SIG-M5 (cell line): ENCODE measurements around the gene MUC5AC.
"Not testable (repeated sequence)": the region's sequence is repeated elsewhere in the genome, so short reads cannot be mapped to it uniquely, and the experiment has no call there.

Source experiments
- DNase-seq: peaks from one replicate; lab custom pipeline; 2025; lab: John Stamatoyannopoulos, UW

MUC5AC gene

DNA sequence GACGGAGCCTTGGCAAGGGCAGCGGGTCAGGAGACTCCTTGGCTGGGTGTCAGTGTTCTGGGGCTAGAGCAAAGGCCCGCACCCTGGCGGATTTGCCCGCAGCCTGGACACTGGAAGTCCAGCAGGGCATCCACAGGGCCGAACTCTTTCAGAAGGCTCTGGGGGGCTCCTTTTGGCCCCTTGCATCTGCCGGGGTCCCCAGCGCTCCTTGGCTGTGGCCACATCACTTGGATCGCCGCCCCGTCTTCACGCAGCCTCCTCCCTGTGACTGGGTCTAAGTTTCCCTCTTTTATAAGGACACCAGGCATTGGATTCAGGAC lies 20.0 kb downstream of the MUC5AC start:
- no peak for DNase-seq

DNA sequence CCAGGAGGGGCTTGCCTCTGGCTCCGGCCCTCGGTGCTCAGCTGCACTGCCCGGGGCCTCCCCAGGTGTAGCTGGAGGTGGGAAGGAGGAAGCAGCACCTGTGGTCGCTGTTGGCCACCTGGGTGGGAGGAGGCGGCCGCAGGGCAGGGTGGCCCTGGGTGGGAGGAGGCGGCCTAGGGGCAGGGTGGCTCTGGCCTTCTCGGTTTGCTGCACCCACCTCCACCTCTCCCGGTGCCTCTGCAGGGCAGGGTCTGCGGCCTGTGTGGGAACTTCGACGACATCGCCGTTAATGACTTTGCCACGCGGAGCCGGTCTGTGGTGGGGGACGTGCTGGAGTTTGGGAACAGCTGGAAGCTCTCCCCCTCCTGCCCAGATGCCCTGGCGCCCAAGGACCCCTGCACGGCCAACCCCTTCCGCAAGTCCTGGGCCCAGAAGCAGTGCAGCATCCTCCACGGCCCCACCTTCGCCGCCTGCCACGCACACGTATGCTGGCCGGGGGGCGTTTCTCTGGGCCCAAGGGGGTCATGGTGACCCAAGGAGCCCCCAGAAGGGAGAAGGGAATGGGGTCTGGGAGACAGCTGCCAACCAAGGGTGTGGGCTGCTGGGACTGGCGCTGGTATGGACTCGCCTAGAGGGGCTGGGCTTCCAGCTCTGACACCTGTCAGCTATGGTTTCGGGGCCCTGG lies 20.6 kb downstream of the MUC5AC start:
- no peak for DNase-seq

DNA sequence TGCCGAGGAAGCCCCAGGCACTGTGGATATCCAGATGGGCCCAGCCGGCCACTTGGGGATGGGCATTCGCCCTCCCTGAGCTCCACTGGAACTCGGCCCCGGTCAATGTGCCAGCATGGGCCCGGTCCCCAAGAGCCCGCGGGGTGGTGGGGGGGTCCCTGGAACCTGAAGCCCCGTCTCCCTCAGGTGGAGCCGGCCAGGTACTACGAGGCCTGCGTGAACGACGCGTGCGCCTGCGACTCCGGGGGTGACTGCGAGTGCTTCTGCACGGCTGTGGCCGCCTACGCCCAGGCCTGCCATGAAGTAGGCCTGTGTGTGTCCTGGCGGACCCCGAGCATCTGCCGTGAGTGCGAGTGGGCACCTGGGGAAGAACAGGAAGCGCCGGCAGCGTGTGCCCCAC lies 21.2 kb downstream of the MUC5AC start:
- no peak for DNase-seq

DNA sequence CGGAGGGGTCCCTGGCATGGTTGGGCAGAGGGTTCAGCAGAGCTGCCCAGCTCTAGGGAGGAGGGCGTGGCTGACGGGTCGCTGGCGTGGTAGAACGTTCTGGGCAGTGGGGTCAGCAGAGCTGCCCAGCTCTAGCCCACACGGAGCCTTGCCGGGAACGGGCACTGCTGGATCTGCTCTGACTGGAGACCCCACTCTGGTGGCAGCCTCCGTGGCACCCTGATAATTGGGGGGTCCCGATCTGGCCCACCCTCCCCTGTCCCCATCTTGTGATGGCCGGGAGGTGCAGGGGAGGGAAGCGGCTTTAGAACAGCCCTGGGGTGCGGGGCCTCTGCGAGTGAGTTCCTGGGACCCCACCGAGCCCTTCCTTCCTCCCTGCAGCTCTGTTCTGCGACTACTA lies 21.9 kb downstream of the MUC5AC start:
- DNase-seq, result no peak

DNA sequence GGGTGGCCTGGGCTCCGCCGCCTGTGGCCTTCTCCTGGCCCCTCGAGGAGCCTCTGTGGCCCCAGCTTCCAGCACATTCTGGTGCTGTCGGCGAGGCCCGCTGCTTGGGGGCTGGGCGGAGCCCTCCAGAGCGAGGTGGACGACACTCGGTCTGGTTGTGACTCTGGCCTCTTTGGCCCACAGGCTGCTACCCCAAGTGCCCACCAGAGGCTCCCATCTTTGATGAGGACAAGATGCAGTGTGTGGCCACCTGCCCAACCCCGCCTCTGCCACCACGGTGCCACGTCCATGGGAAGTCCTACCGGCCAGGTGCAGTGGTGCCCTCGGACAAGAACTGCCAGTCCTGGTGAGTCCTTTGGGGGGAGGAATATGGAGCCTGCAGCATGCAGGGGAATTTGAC lies 22.4 kb downstream of the MUC5AC start:
- DNase-seq, result no peak

DNA sequence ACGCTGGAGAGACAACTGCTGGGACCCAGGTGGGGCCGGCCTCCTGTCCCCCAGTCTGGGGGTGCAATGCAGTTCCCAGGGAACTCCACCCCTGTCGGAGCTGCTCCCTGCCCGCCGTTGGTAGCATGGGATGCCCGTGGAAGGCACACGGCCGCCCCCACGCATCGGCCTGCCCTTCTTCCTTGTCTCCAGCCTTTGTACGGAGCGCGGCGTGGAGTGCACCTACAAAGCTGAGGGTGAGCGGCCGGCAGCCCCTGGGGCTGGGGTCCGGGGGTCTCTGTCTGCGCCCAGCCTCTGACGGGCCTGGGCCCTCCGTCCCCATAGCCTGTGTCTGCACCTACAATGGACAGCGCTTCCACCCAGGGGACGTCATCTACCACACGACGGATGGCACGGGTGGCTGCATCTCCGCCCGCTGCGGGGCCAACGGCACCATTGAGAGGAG lies 23.2 kb downstream of the MUC5AC start:
- no peak for DNase-seq

DNA sequence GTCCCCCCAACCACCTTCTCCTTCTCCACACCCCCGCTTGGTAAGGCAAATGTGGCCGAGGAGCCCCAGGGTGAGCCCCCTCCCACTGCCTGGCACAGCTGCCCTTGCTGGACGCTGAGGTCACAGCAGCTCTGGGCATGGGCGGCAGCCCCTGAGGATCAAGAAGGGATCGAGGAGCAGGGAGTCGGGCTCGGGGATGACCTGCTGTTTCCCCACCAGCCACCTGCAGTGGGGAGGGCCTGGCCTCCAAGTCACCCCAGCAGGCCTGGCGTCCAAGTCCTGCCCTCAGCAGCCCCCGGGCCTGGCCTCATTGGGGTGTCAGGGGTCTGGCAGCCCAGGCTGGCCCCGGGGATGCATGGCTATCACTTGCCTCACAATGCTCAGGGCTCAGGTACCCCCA lies 23.7 kb downstream of the MUC5AC start:
- DNase-seq, result no peak

DNA sequence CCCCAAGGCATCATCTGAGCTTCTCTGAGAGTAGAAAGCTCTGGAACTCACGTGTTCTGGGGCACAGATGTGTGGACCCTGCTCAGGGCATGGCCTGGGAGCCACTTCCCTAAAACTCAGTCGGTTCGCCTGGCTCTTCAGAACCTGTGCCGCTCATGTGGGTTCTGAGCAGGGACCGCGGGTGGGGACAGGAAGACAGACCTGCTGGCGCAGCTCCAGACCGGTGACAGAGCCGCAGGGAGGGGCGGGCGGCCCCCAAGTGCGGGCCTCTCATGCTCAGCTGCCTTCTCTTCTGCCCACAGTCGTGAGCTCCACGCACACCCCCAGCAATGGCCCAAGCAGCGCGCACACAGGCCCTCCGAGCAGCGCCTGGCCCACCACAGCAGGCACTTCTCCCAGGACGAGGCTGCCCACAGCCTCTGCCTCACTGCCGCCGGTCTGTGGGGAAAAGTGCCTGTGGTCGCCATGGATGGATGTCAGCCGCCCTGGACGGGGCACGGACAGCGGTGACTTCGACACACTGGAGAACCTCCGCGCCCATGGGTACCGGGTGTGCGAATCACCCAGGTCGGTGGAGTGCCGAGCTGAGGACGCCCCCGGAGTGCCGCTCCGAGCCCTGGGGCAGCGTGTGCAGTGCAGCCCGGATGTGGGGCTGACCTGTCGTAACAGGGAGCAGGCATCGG lies 24.2 kb downstream of the MUC5AC start:
- no peak for DNase-seq

DNA sequence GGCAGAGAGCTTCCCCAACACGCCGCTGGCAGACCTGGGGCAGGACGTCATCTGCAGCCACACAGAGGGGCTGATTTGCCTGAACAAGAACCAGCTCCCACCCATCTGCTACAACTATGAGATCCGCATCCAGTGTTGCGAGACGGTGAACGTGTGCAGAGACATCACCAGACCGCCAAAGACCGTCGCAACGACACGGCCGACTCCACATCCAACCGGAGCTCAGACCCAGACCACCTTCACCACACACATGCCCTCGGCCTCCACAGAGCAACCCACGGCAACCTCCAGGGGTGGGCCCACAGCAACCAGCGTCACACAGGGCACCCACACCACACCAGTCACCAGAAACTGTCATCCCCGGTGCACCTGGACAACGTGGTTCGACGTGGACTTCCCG lies 26.4 kb downstream of the MUC5AC start:
- DNase-seq, result not testable (repeated sequence)

DNA sequence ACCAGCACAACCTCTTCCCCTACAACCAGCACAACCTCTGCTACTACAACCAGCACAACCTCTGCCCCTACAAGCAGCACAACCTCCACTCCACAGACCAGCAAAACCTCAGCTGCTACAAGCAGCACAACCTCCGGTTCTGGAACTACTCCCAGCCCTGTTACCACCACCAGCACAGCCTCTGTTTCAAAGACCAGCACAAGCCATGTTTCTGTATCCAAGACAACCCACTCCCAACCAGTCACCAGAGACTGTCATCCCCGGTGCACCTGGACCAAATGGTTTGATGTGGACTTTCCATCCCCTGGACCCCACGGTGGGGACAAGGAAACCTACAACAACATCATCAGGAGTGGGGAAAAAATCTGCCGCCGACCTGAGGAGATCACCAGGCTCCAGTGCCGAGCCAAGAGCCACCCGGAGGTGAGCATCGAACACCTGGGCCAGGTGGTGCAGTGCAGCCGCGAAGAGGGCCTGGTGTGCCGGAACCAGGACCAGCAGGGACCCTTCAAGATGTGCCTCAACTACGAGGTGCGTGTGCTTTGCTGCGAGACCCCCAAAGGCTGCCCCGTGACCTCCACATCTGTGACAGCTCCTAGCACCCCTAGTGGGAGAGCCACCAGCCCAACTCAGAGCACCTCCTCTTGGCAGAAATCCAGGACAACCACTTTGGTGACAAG lies 30.8 kb downstream of the MUC5AC start:
- DNase-seq, result not testable (repeated sequence)

DNA sequence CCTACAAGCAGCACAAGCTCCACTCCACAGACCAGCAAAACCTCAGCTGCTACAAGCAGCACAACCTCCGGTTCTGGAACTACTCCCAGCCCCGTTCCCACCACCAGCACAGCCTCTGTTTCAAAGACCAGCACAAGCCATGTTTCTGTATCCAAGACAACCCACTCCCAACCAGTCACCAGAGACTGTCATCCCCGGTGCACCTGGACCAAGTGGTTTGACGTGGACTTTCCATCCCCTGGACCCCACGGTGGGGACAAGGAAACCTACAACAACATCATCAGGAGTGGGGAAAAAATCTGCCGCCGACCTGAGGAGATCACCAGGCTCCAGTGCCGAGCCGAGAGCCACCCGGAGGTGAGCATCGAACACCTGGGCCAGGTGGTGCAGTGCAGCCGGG lies 32.1 kb downstream of the MUC5AC start:
- DNase-seq, result not testable (repeated sequence)

DNA sequence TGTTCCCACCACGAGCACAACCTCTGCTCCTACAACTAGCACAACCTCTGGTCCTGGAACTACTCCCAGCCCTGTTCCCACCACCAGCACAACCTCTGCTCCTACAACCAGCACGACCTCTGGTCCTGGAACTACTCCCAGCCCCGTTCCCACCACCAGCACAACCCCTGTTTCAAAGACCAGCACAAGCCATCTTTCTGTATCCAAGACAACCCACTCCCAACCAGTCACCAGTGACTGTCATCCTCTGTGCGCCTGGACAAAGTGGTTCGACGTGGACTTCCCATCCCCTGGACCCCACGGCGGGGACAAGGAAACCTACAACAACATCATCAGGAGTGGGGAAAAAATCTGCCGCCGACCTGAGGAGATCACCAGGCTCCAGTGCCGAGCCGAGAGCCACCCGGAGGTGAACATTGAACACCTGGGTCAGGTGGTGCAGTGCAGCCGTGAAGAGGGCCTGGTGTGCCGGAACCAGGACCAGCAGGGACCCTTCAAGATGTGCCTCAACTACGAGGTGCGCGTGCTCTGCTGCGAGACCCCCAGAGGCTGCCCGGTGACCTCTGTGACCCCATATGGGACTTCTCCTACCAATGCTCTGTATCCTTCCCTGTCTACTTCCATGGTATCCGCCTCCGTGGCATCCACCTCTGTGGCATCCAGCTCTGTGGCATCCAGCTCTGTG lies 34.2 kb downstream of the MUC5AC start:
- DNase-seq, result not testable (repeated sequence)

DNA sequence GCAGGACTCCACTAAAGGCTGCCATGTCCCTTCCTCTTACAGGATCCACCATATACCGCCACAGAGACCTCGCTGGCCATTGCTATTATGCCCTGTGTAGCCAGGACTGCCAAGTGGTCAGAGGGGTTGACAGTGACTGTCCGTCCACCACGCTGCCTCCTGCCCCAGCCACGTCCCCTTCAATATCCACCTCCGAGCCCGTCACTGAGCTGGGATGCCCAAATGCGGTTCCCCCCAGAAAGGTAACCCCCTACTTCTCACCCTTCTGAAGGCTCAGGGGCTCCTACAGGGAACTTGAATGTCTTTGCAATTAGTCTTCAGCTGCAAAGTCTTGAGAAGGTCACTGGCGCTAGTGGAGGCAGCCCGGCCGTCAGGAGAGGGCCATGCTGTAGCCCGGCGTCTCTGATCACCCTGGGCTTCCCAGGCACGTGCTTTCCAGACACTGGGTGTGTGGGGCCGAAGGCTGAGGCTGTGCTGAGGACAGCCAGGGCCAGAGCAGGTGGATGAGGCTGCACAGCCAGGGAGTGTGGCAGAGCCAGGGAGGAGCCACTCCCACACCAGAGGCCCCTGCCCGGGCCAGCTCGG lies 35.1 kb downstream of the MUC5AC start:
- no peak for DNase-seq

DNA sequence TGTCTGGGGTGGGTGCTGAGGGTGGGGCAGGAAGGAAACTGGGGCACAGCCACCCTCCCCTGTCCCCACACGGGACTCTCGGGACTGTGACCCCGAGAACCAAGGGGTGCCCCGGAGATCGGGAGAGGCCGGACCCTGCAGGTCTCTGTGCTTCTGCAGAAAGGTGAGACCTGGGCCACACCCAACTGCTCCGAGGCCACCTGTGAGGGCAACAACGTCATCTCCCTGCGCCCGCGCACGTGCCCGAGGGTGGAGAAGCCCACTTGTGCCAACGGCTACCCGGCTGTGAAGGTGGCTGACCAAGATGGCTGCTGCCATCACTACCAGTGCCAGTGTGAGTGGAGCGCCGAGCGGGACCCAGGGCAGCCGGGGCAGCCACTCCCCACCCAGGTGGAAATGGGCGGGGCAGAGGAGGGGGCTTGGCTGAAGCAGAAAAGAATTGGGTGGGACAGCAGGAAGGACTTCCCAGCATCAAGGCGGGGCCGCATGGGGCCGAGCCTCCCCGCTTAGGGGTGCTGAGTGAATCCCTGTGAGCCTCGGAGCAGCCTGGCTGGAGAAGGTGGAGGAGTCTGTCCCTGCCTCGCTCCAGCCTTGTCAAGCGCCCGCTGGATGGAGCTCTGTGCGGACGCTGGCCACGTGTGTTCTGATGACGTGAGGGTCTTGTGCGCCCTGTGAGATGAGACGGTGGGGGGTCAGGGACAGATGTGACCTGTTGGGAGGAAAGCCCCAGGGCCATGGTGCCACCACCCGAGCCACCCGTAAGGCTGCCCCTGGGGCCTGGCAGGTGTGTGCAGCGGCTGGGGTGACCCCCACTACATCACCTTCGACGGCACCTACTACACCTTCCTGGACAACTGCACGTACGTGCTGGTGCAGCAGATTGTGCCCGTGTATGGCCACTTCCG lies 35.8 kb downstream of the MUC5AC start:
- no peak for DNase-seq

DNA sequence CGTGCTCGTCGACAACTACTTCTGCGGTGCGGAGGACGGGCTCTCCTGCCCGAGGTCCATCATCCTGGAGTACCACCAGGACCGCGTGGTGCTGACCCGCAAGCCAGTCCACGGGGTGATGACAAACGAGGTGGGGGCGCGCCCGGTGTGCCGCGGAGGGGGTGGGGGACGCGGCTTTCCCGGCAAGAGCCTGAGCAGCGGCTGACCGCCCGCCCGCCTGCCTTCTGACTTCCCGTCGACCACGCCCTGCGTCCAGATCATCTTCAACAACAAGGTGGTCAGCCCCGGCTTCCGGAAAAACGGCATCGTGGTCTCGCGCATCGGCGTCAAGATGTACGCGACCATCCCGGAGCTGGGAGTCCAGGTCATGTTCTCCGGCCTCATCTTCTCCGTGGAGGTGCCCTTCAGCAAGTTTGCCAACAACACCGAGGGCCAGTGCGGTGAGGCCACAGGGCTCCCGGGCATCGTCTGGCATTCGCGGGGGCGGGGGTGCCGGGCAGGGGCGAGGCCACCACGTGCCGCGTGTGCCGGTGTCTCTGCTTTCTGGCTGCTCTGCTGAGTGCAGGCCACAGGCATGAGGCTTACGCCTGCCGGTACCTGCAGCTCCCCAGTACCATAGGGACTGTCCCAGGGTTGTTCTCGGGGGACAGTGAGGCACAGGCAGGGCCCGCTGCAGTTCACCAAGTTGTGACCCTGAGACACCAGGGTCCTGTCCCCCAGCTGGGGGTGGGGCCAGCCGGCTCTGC lies 36.7 kb downstream of the MUC5AC start:
- DNase-seq, result no peak

DNA sequence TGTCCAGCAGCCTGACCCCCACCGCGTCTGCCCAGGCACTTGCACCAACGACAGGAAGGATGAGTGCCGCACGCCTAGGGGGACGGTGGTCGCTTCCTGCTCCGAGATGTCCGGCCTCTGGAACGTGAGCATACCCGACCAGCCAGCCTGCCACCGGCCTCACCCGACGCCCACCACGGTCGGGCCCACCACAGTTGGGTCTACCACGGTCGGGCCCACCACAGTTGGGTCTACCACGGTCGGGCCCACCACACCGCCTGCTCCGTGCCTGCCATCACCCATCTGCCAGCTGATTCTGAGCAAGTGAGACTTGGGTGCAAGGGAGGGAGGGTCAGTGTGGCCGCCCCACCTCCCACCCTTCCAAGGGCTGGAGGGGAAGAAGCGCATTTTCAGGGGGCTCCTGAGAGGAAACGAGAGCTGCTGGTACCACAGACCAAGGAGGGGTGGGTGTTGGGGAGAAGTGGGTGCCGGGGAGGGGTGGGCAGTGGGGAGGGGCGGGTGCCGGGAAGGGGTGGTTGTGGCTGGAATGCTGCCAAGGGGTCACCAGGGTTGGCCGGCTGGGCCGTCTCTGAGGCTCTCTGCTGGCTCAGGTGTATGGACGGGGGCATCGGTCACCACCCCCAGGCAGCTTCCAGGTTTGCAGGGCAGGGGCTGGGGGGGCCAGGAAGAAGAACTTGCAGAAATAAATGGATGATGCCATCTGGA lies 37.4 kb downstream of the MUC5AC start:
- no peak for DNase-seq

DNA sequence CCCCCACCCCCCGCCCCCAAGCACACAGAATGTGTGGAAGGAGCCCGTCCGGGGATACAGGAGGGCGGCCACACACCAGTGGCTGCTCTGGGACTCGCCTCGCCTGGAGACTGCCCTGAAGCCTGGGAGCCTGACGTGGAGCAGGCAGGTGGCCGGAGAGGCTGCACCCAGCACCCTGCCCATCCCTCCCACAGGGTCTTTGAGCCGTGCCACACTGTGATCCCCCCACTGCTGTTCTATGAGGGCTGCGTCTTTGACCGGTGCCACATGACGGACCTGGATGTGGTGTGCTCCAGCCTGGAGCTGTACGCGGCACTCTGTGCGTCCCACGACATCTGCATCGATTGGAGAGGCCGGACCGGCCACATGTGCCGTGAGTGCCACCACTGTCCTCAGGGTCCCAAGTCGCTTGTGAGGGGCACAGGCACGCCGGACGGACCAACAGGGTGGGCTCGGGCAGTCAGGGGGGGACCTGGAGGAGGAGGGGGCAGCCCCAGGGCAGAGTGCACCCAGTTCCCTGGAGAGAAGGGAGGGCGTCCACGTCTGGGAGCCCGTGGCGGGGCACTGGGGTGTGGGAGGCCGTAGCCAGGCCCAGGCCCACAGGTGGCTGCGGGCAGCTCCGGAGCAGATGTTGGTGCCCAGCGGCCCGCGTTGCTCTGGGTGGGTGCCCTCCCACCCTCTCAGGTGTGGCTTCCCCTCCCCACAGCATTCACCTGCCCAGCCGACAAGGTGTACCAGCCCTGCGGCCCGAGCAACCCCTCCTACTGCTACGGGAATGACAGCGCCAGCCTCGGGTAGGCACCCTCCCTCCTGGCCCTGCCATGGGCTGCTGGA lies 38.1 kb downstream of the MUC5AC start:
- no peak for DNase-seq

DNA sequence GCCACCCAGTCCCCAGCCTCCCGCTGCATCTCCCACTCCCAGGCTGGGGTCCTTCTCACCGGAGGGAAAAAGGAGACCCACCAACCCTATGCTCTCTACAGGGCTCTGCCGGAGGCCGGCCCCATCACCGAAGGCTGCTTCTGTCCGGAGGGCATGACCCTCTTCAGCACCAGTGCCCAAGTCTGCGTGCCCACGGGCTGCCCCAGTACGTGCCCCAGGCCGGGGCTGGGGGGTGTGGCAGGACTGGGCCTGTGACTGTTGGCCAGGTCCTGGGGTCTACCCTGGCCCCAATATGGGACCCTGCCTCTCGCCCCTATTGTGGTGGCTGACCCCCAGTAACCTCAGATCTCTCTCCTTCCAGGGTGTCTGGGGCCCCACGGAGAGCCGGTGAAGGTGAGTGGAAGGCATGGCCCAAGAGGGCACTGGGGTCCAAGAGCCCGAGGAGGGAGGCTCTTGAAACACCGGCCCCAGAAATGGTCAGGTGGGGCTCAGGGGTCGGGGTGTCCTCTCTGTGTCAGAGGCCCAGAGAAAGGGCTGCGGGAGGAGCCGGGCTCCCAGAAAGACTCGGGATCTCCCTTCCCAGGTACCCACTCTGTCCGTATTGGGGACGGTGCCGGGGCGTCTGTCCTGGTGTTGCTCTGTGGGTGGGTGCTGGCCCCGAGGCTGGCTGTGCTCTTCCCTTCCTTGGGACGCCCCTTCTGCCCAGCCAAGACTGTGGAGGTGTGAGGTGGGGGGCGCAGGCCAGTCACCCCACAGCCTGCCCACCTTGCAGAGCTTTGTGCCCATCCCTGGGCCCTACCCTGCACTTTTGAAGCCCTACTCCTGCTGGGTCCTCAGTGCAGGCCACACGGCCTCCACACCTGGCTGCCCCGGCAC lies 39.0 kb downstream of the MUC5AC start:
- no peak for DNase-seq
